Fibroblast of lung (primary cell): ENCODE results near the gene COL4A2. TPM values are rescaled to one million over a fixed set of nuclear protein-coding genes. Genes with fewer than 3 reads are reported as not detected.

Experiments
- DNase-seq, 2 donors: peaks; one replicate each; pipeline versions ENCODE4 v3.0.0 to v3.0.0-alpha.2; 2010; ENCODE audit warnings: low read depth in 2 of 2
- H2AFZ ChIP-seq: 2 replicates; pipeline ENCODE4 v1.5.1; 2012; ENCODE audit warnings: low read length, control low read depth, inconsistent platforms
- H3K27ac ChIP-seq: 2 replicates; pipeline ENCODE4 v1.5.1; 2011; ENCODE audit warnings: low read length, control low read depth; ENCODE audit not compliant: insufficient read depth
- H3K27me3 ChIP-seq: 2 replicates; pipeline ENCODE4 v1.5.1; 2011; ENCODE audit warnings: mild to moderate bottlenecking, low read length; ENCODE audit not compliant: control insufficient read depth, insufficient read depth
- H3K36me3 ChIP-seq: 2 replicates; pipeline ENCODE4 v1.5.1; 2011; ENCODE audit warnings: low read length; ENCODE audit not compliant: control insufficient read depth, insufficient read depth
- H3K4me1 ChIP-seq: 2 replicates; pipeline ENCODE4 v1.5.1; 2011; ENCODE audit warnings: low read length; ENCODE audit not compliant: control insufficient read depth, insufficient read depth; ENCODE audit errors: extremely low read depth
- H3K4me2 ChIP-seq: 2 replicates; pipeline ENCODE4 v1.5.1; 2011; ENCODE audit warnings: low read length, control low read depth; ENCODE audit not compliant: insufficient read depth; ENCODE audit errors: extremely low read depth
- H3K4me3 ChIP-seq, 4 experiments: fragments of 200-600 bp in 1 of 4; sonication (generic) in 1 of 4; replicated peaks in 1 of 4; 2 replicates each; pipeline ENCODE4 v1.5.1; 2011 to 2016; ENCODE audit warnings: low read length in 4 of 4, low read depth in 3 of 4, mild to moderate bottlenecking in 3 of 4, control low read depth in 2 of 4, inconsistent platforms in 1 of 4, mixed read lengths in 1 of 4; ENCODE audit not compliant: insufficient read depth in 1 of 4; ENCODE audit errors: control extremely low read depth in 1 of 4
- H3K79me2 ChIP-seq: 2 replicates; pipeline ENCODE4 v1.5.1; 2012; ENCODE audit warnings: mild to moderate bottlenecking, low read length, inconsistent platforms; ENCODE audit not compliant: control insufficient read depth, insufficient read depth
- H3K9ac ChIP-seq: 2 replicates; pipeline ENCODE4 v1.5.1; 2011; ENCODE audit warnings: mild to moderate bottlenecking, low read length, control low read depth; ENCODE audit not compliant: insufficient read depth
- H3K9me3 ChIP-seq: 2 replicates; pipeline ENCODE4 v1.5.1; 2012; ENCODE audit warnings: low read depth, low read length; ENCODE audit not compliant: control insufficient read depth, insufficient read depth
- H4K20me1 ChIP-seq: 2 replicates; pipeline ENCODE4 v1.5.1; 2011; ENCODE audit warnings: low read length; ENCODE audit not compliant: control insufficient read depth, insufficient read depth; ENCODE audit errors: extremely low read depth
- CTCF ChIP-seq, 2 donors: IDR thresholded peaks in 1 of 2; conservative IDR thresholded peaks in 1 of 2; 1 replicate in 1 of 2; 2 replicates in 1 of 2; pipeline ENCODE4 v1.5.1; 2011 to 2012; ENCODE audit warnings: low read length in 2 of 2, control low read depth in 1 of 2, inconsistent platforms in 1 of 2, low read depth in 1 of 2, mild to moderate bottlenecking in 1 of 2
- EZH2 ChIP-seq: IDR thresholded peaks from 2 replicates; pipeline ENCODE4 v1.5.1; 2012; ENCODE audit warnings: low read length, control low read depth, mild to moderate bottlenecking; ENCODE audit errors: missing control alignments
- polyA plus RNA-seq, 2 donors: library from polyadenylated mRNA; depleted of rRNA in 1 of 2; stranded (reverse) in 1 of 2; unstranded in 1 of 2; fragments of >200 nt; gene quantifications; 2 replicates each; pipeline ENCODE4 v1.2.1, GENCODE V29; 2011 to 2012; ENCODE audit warnings: missing spikeins in 1 of 2
- total RNA-seq: library from RNA; depleted of rRNA; stranded (reverse); fragments of >200 nt; gene quantifications from 2 replicates; pipeline ENCODE4 v1.2.1, GENCODE V29; 2014

The COL4A2 gene
- total and polyA plus RNA-seq, 2 donors (not counting 1 experiment from before 2014, with no cell fraction given): 93.1 to 463 TPM

GRCh38 chr13:110276553-110276950 lies 30.5 kb upstream of the COL4A2 start:
- Histone ChIP-seq H2AFZ (no peak overlapping the region), H3K36me3 (no peaks in the 10 kb centered on the region), H3K27ac (no peak overlapping the region), H4K20me1 (no peaks in the 10 kb centered on the region), H3K79me2 (peaks cover 56% of the 10 kb centered on the region), H3K9me3 (no peaks in the 10 kb centered on the region), H3K4me2 (no peak overlapping the region), H3K27me3 (no peaks in the 10 kb centered on the region), H3K4me1 (peaks cover 19% of the 10 kb centered on the region), H3K9ac (no peak overlapping the region), H3K4me3 (no peak overlapping the region)
- no peak for DNase-seq
- TF ChIP-seq EZH2 (no peak), CTCF (conservative IDR thresholded peaks at IDR 0.05 in 1 of 2, IDR thresholded peaks at IDR 0.05 in 1 of 2; ENCODE audit: low read depth in 1 of 2, low read length in 2 of 2) (no peak)

- Histone ChIP-seq H3K79me2 (peaks cover 56% of the 10 kb centered on the region), H3K27me3 (no peaks in the 10 kb centered on the region), H3K9ac (no peak overlapping the region), H3K36me3 (peaks cover 3% of the 10 kb centered on the region), H3K9me3 (no peaks in the 10 kb centered on the region), H2AFZ (no peak overlapping the region), H3K4me2 (no peak overlapping the region), H4K20me1 (no peaks in the 10 kb centered on the region), H3K27ac (no peak overlapping the region), H3K4me1 (peaks cover 27% of the 10 kb centered on the region), H3K4me3 (no peak overlapping the region)
- no peak for TF ChIP-seq EZH2
- no peak for TF ChIP-seq CTCF (conservative IDR thresholded peaks at IDR 0.05 in 1 of 2, IDR thresholded peaks at IDR 0.05 in 1 of 2; ENCODE audit: low read depth in 1 of 2, low read length in 2 of 2)
- peak in 1 of 2 donors; percentile 61 for DNase-seq
These were observed 29.6 kb upstream of the COL4A2 start for GRCh38 chr13:110277357-110277975.

GRCh38 chr13:110278859-110279258 lies 28.2 kb upstream of the COL4A2 start:
- peaks cover 60% of the 10 kb centered on the region for H3K79me2 ChIP-seq
- no peaks in the 10 kb centered on the region for H3K9me3 ChIP-seq
- H3K36me3 ChIP-seq: peaks cover 3% of the 10 kb centered on the region
- no peak for DNase-seq
- no peak overlapping the region for H2AFZ ChIP-seq
- no peaks in the 10 kb centered on the region for H3K27me3 ChIP-seq
- TF ChIP-seq EZH2: no peak
- TF ChIP-seq CTCF (conservative IDR thresholded peaks at IDR 0.05 in 1 of 2, IDR thresholded peaks at IDR 0.05 in 1 of 2; ENCODE audit: low read depth in 1 of 2, low read length in 2 of 2): no peak
- H3K9ac ChIP-seq: no peak overlapping the region
- no peak overlapping the region for H3K4me2 ChIP-seq
- no peak overlapping the region for H3K4me3 ChIP-seq
- H3K4me1 ChIP-seq: peaks cover 32% of the 10 kb centered on the region
- no peaks in the 10 kb centered on the region for H4K20me1 ChIP-seq
- H3K27ac ChIP-seq: no peak overlapping the region
